OCI-M2 (cell line): Measurements from ENCODE around the gene TPSAB1.
"Not testable (repeated sequence)": the region's sequence is repeated elsewhere in the genome, so short reads cannot be mapped to it uniquely, and the experiment has no call there.

Experiments
- DNase-seq: peaks from one replicate; lab custom pipeline; 2025; ENCODE audit not compliant: unreplicated experiment; lab: John Stamatoyannopoulos, UW

TPSAB1 gene

GRCh38 chr16:1264345-1265089 lies 24.0 kb downstream of the TPSAB1 start:
- DNase-seq = no peak

- no peak for DNase-seq
Observed at GRCh38 chr16:1265090-1265630, 24.7 kb downstream of the TPSAB1 start.

DNA sequence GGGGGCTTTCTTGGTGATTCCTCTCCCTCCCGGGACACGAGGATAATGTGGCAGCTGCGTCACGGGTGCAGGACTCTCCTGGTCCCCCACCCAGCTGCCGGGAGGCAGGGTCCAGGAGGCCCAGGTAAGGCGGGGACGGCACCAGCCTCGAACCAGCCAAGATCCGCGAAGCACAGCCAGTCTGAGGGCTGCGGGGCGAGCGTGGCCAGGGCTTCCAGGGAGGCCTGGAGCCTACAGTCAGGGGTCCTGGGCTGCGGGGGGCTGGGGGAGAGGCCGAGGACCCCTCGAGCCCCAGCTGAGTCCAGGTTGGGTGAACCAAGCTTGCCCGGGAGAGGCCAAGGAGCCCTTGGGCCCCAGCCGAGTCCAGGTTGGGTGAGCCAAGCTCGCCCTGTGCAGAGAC lies 25.3 kb downstream of the TPSAB1 start:
- DNase-seq = no peak

DNA sequence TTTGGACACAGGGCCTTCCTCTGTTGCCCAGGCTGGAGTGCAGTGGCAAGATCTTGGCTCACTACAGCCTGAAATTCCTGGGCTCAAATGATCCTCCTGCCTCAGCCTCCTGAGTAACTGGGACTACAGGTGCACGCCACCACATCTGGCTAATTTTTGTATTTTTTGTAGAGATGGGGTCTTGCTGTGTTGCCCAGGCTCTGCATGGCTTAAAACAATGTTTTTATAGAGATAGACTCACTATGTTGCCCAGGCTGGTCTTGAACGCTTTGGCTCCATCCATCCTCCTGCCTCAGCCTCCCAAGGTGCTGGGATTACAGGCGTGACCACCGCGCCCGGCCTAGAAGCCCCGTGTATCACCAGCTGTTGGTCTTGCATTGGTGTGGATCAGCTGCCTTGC lies 28.9 kb downstream of the TPSAB1 start:
- DNase-seq = not testable (repeated sequence)

DNA sequence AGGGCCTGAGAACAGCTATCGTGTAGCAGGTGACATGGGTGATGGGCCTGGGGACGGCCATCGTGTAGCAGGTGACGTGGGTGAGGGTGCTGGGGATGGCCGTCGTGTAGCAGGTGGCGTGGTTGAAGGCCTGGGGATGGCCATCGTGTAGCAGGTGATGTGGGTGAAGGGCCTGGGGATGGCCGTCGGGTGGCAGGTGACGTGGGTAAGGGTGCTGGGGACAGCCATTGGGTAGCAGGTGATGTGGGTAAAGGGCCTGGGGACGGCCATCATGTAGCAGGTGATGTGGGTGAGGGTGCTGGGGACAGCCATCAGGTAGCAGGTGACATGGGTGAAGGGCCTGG lies 30.8 kb downstream of the TPSAB1 start:
- DNase-seq = no peak

DNA sequence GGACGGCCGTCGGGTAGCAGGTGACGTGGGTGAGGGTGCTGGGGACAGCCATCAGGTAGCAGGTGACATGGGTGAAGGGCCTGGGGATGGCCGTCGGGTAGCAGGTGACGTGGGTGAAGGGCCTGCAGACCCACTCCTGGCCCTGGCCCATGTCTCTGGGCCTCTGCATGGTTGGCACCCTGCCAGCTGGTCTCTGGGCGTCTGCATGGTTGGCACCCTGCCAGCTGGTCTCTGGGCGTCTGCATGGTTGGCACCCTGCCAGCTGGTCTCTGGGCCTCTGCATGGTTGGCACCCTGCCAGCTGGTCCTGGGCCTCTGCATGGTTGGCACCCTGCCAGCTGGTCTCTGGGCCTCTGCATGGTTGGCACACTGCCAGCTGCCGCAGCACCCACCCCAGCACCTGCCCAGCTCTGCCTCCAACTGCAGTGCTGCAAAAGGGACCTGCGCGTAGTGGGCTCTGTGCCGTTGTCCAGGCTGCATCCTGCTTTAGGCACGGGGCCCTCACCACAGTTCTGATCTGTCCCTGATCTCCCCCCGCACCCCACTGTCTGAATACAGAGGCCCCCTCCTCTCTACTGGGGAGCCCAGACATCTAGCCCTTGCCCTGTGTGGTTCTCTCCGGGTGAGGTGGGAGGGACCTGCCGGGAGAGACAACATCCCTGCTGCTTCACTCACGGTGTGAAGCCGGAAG lies 31.4 kb downstream of the TPSAB1 start:
- DNase-seq = not testable (repeated sequence)

DNA sequence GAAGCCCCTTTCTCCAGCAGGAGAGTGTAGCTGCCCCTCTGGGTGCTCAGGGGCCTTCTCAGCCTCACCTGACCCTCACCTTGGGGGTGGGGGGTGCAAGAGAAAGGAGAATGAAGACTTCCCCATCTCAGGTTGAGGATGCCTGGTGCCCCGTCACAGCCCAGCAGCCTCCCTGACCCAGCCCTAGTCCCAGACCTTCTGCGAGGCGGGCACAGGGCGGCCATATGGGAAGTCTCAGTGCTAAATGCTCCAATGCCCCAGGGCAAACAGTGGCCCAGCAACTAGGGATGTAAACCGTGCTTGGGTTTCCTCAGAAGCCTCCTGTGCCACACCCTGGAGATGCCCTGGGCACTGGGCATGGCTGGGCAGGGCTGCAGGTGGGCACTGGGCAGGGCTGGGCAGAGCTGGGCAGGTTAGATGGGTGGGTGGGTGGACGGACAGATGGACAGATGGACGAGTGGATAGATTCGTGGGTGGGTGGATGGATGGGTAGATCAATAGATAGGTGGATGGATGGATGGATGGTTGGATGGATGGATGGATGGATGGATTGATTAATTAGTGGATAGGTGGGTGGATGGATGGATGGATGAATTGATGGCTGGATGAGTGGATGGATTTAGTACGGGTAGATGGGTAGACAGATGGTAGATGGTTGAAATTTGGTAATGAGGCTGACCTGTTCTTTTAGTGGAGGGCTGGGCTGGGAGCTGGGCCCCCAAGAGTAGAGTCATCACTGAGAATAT lies 32.1 kb downstream of the TPSAB1 start:
- DNase-seq = no peak

DNA sequence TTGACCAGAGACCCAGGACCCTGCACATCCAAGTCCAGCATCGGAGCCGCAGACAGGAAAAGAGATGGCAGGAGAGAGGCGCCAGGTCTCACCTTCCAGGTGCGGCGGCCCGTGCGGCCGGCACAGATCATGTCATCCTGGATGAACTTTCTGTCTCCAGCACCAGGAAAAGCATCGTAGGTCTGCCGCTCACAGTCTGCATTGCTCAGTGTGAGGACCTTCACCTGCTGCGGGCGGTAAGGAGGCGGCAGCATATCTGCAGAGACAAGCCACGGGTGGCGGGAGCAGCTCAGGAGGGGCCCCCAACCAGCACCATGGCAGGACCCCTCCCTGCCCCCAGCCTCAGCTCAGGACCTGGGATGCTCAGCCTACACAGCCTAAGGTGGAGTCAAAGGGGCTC lies 33.3 kb downstream of the TPSAB1 start:
- DNase-seq = no peak

- DNase-seq = no peak
Observed at GRCh38 chr16:1274767-1275166, 34.3 kb downstream of the TPSAB1 start.

GRCh38 chr16:1275791-1276579 lies 35.5 kb downstream of the TPSAB1 start:
- no peak for DNase-seq

GRCh38 chr16:1276580-1276878 lies 36.0 kb downstream of the TPSAB1 start:
- no peak for DNase-seq

DNA sequence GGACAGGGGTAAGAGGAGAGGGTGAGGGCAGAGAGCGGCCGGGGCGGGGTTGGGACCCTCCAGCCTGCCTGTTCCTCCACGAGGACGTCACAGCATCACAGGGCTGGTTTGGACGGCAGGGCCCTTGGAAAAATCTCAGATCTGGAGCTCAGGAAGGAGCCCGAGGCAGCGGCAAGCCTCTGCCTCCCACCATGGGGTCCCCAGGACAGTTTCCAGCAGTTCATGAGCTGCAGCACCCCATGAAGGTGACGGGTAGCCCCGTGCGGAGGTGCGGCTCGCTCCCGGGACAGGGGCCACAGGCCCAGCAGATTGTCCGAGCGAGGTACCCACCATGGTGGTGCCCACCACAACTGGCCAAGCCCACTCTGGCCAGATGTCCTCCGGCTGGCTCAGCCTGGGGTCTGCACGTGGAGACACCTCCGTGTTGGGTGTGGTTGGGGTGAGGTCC lies 36.7 kb downstream of the TPSAB1 start:
- no peak for DNase-seq

DNA sequence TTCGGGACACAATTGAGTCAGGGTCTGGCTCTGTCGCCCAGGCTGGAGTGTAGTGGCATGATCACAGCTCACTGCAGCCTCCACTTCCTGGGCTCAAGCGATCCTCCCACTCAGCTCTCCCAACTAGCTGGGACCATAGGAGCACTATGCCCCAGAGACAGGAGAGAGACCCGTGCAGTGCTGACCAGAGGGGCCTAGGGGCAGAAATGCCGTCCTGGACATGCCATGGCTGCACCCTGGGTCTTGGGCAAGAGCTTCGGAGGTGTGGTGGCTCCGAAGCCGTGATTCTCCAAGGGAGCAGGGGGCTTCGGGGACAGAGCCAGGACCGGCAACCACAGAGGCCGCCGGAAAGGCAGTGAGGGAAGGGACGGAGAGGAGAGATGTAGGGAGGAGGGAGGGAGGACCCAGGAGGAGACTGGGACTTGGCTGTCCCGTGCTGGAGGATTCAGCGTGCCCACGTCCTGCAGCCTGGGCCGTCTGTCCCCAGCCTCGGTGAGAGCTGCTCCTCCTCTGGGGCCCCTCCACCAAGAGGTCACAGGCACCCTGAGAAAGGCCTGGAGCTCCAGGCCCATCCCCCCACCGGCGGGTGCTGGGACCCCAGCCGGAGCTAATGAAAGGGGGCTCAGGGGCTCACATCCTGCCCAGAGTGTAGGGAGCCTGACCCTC lies 37.2 kb downstream of the TPSAB1 start:
- DNase-seq = no peak

- DNase-seq = no peak
Observed at GRCh38 chr16:1278477-1278876, 38.0 kb downstream of the TPSAB1 start.

DNA sequence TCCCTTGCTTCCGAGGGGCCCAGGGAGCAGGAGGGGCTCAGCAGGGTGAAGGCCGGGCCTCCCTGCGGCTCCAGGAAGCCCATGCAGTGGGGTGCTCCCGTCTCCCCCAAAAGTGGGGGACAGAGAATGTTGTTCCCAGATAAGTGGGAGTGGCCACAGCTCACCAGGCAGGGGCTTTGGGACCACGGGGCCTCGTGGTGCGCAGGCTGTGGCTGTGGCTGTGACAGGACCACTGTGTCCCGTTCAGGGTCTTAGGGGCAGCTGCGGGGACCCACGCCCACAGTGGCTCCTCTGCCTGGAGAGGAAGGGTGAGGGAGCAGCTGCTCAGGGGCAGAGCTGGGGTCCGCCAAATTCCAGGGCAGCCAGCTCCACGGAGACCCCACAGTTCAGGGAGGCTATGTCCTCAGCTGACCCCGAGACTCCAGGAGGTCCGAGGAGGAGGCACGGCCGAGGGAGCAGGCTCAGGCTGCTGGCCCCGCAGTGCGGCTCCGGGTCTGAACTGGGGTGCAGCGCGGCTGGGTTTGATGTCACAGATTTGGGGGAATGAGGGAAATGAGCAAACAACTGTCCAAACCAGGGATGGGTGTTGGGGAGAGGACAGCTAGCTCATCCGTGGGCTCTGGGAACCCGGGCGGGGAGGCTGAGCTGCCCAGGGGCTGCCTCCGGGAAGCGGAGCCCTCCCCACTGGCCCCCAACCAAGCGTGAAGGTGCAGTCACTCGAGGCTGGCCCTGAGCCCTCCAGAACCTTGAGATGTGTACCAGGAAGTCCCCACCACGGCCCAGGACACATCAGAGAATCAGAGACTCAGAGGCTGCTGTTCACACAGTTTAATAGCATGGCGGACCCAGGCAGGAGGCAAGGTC lies 38.8 kb downstream of the TPSAB1 start:
- DNase-seq = no peak

- no peak for DNase-seq
Observed at GRCh38 chr16:1279945-1280589, 39.6 kb downstream of the TPSAB1 start.

GRCh38 chr16:1280783-1281182 lies 40.3 kb downstream of the TPSAB1 start:
- DNase-seq = no peak

DNA sequence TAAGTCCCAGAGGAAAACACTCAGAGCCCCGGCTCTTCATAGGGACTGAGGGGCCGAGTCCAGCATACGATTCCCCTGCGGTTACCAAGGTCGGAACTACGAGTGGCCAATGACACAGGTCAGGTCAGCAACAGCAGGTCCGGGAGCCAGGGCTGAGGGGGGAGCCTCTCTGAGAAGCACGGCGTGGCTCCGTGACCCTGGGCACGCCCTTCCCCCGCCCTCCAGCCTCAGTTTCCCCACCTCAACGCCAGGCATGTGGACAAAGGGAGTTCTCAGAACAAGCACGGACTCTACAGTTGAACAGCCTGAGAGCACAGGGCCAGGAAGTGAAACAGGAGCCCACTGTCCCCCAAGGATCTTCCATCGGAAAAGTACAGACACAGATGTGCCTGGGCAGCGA lies 41.0 kb downstream of the TPSAB1 start:
- DNase-seq = no peak

- no peak for DNase-seq
Observed at GRCh38 chr16:1282324-1282973, 41.9 kb downstream of the TPSAB1 start.
